GM10847 (cell line): ENCODE measurements around the gene GSTT4.
"Not testable (repeated sequence)": the region's sequence is repeated elsewhere in the genome, so short reads cannot be mapped to it uniquely, and the experiment has no call there.

Experiments
- POLR2A ChIP-seq: IDR thresholded peaks from 2 replicates; pipeline ENCODE4 v1.6.1; 2011; ENCODE audit not compliant: insufficient read length; ENCODE audit errors: extremely low read depth

The GSTT4 gene

GRCh38 chr22:24006207-24006913, 1.1 kb upstream of the GSTT4 start:
- TF ChIP-seq POLR2A = no peak

GRCh38 chr22:24003887-24004286, 1.4 kb downstream of the GSTT4 start:
- TF ChIP-seq POLR2A = no peak

- TF ChIP-seq POLR2A = no peak
Measured at GRCh38 chr22:24002851-24003250, 2.4 kb downstream of the GSTT4 start.

- TF ChIP-seq POLR2A = no peak
Measured at GRCh38 chr22:24002272-24002671, 3.0 kb downstream of the GSTT4 start.

- TF ChIP-seq POLR2A = no peak
Measured at GRCh38 chr22:24001314-24001713, 3.9 kb downstream of the GSTT4 start.

- no peak for TF ChIP-seq POLR2A
Measured at GRCh38 chr22:23997092-23997491, 8.2 kb downstream of the GSTT4 start.

- TF ChIP-seq POLR2A = no peak
Measured at GRCh38 chr22:23984430-23984829, 20.8 kb downstream of the GSTT4 start.

- TF ChIP-seq POLR2A = not testable (repeated sequence)
Measured at GRCh38 chr22:23979557-23980240, 25.6 kb downstream of the GSTT4 start, which contains the start of gene GSTT2. Gene GSTT2, plus strand, starts transcription at chr22:23980134.

- TF ChIP-seq POLR2A = not testable (repeated sequence)
Measured at GRCh38 chr22:23974345-23974744, 30.9 kb downstream of the GSTT4 start, which contains the start of gene DDT. Gene DDT, minus strand, starts transcription at chr22:23974441. Its CDS starts 27 bp downstream, at chr22:23974414.

- TF ChIP-seq POLR2A = no peak
Measured at GRCh38 chr22:23970816-23971486, 34.3 kb downstream of the GSTT4 start.

GRCh38 chr22:23970201-23970641, 35.0 kb downstream of the GSTT4 start:
- no peak for TF ChIP-seq POLR2A

- TF ChIP-seq POLR2A = no peak
Measured at GRCh38 chr22:23969071-23969470, 36.2 kb downstream of the GSTT4 start.

GRCh38 chr22:23966568-23966967, 38.7 kb downstream of the GSTT4 start, which contains the start of gene DDTL:
Gene DDTL, plus strand, starts transcription at chr22:23966888. Its CDS starts 27 bp downstream, at chr22:23966915.
- TF ChIP-seq POLR2A = not testable (repeated sequence)

GRCh38 chr22:23961084-23961771, 44.0 kb downstream of the GSTT4 start, which contains the start of gene GSTT2B:
Gene GSTT2B, minus strand, starts transcription at chr22:23961195. Its CDS starts 64 bp downstream, at chr22:23961131.
- TF ChIP-seq POLR2A = not testable (repeated sequence)
